Stimulated activated CD8-positive, alpha-beta memory T cell treated with anti-CD3 and anti-CD28 coated beads, Interleukin-15, amount 100 ng/mL, for 4 hours (primary cell): Measurements from ENCODE around the gene PDE6H.

Experiments used
- DNase-seq, 2 donors: peaks; one replicate each; pipeline ENCODE4 v3.0.0-alpha.2; 2020; ENCODE audit warnings: low read depth in 2 of 2

Gene PDE6H

DNA sequence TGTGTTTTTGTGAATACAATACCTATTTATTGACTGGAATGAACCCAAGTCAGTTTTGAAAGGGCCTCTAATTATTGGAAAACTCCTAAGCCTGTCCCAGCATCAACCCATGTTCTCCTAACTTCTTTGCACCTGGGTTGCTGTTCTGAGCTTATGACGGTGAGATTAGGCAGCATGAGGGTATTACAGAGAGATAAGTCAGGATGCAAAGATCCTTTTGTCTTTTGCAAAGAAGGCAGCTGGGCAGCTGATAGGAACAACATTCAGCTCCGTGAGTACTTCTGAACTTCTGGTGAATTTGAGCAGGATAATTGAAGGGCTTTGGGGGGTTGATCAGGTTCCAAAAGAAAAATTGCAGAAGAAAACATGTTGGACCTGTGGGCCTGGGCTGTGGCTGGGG is at the start of gene PDE6H:
Gene PDE6H, plus strand, starts transcription at position 227 of the 400 bp plus-strand sequence. CDS start 4,971 bp downstream, outside the sequence.
- no peak for DNase-seq

DNA sequence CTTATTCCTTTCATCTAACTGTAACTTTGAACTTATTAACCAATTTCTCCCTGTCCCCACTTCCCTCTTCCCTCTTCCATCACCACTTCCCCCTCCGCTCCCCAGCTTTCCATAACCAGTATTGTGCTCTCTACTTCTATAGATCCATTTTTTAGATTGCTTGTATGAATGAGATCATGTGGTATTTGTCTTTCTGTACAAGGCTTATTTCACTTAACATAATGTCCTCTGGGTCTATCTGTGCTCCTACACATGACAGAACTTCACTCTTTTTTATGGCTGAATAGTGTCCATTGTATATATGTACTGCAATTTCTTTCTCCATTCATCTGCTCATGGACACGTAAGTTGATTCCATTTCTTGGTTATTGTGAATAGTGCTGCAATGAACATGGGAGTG is 48.9 kb upstream of the PDE6H start:
- no peak for DNase-seq

DNA sequence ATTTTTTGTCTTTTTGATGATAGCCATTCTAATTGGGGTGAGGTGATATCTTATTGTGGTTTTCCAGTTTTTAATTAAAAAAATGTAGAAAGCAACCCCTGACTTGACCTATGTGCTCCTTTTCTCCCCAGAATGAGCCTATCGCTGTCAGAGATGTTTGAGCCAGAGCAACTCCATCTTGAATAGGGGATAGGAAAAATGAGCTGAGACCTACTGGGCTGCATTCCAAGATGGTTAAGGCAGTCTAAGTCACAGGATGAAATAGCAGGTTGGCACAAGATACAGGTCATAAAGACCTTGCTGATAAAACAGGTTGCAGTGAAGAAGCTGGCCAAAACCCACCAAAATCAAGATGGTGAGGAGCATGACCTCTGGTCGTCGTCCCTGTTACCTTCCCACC is 48.3 kb upstream of the PDE6H start:
- no peak for DNase-seq

DNA sequence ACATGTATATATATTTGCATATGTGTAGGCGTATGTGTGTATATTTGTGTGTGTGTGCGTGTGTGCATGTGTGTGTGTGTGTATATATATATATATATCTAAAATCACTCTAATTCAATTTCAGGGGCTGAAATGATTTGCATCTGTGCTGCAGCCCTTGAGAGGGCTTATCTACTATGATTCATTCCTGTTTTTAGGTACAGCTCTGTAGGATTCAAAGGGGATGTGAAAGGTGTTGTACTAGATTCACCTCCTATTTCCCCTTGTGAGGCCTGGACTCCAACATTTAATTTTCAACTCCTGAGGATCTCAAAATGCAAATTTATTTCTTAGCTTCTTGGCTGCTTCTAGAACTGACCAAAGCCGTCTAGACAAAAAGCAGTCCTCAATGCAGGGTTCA is 45.6 kb upstream of the PDE6H start:
- no peak for DNase-seq

DNA sequence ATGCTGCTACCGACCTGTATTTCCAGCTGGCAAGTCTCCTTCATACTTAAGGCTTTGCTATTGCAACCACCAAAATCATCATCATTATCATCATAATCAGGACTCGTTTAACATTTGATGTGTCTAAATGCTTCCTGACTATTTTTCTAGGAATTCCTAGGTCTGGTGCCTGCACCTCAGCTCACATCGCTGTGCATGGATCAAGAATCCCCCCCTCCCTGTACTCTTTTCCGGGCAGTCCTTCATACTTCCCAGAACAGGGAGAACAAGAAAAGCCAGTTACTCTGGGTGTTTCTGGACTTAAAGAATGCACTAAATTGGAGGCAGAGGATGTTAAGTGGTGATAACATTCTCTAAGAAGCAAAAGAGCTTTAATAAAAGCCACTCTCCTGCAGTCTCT is 43.9 kb upstream of the PDE6H start:
- no peak for DNase-seq

DNA sequence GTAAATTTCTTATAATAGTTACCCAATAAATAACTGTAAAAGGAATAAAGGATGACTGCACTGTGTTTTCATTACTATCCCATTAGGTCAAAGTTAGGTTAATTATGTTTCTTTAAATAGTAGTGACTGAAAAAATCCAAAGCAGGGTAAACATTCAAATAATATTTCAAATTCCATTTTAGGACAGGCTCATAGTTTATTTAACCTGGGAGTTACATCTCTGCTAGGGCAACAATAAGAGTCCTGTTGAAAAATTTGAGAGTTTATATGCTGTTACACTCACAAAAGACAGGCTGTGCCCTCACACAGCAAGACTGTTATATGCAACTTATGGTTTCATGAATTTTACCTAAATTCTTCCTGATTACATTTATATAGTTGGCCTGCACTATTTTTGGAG is 42.5 kb upstream of the PDE6H start:
- DNase-seq: no peak

DNA sequence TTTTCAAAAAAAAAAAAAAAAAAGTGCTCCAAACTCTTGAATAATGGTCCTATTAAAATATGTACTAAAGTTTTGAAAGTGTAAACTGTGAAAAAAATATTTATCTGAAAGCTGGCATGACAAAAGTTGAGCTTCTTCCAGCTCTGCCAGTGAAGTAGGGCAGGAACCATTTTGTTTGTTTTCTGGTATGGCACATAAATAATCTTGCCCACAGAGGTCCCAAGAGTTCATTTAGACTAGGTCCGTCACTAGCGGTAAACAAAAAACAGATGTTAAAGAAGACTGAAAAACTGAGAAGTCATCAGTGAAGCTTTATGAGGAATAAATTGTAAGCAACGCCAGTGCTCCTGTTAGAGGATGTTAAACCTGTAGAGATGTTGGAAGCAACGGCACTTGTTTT is 41.5 kb upstream of the PDE6H start:
- no peak for DNase-seq

DNA sequence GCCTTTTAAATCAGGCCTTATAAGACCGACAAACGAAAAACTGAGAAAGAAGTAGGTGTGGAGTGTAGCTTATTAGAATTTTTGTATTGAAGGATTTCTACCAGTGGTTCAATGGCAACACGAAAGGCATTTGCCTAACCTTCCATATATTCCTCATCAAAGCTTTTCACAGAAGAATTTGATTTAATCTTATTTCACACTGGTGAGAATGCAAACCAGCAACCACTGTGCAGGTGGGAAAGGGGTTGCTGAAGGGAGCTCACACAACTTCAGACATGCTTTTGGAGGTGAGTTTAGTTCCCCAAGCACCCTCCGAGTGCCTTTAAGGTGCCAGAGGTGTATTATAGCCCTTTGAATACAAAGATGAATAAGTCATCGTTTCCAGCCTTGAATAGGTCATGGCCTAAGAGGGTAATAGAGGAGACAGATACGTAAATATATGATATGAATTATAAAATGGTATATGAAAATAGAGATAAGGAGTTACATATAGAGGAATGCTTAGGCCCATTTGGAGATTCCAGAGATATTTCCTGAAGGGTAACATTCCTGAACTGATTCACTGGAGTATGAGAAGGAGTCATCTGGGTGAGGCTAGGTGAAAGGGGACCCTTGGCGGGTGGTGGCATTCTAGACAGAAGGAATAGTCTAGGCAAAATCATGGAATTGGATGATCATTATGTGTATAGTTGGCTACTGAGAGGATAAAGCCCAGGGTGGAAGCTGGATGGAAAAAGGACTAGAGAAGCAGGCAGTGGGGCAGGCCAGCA is 40.9 kb upstream of the PDE6H start:
- DNase-seq: no peak

DNA sequence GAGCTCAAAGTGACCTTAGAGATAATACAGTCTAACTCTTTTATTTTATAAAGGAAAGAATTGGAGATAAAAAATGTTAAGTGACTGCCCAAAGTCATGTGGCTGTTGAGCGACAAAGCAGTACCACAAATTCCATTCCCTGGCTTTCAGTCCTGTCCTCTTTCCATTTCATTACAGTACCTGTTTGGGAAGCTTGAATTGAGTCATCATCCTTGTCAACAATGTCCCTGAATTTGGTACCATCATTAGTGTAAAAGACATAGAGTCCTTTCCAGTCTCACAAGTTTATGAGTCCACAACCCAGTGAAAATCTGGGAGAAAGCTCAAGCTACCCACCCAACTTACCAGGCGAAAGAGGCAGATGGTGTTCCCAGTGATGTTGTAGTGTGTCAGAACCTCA is 38.3 kb upstream of the PDE6H start:
- no peak for DNase-seq

DNA sequence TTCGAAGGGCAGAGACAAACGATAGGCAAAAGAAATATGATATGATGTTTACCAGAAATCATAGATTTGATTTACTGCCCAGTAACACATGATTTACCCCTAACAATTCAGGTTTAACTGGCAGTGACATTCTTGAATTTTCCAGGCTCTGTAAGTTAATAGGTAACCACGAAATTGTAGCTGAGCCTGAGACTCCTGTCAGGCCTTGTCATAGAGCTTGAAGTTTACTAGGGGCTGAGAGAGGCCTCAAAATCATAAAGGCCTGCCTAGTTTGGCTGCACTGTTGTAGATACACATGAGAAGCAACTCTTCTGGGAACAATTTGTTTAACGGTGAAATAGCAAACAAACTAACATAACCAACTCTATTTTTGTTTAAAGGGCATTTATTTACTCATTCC is 37.8 kb upstream of the PDE6H start:
- no peak for DNase-seq

DNA sequence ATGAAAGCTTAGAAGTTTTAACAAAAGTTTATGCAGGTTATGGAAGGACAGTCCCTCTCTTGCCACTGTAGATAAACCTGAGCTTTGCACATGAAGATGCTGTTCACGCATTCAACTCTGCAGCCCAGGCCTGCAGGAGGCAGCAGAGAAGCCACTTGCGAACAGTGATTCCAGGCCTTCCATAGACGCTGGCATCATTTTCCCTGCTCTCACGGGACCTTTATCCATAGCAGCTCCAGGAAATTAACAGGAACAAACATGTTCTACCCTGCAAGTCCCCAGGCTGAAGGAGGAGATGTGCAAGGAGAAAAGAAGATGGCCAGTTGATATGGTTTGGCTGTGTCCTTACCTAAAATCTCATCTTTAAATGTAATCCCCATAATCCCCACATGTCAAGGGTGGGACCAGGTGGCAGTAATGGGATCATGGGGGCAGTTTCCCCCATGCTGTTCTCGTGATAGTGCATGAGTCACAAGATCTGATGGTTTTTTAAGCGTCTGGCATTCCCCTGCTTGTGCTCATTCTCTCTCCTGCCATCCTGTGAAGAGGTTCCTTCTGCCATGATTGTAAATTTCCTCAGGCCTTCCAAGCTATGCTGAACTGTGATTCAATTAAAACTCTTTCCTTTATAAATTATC is 36.5 kb upstream of the PDE6H start:
- DNase-seq: no peak

DNA sequence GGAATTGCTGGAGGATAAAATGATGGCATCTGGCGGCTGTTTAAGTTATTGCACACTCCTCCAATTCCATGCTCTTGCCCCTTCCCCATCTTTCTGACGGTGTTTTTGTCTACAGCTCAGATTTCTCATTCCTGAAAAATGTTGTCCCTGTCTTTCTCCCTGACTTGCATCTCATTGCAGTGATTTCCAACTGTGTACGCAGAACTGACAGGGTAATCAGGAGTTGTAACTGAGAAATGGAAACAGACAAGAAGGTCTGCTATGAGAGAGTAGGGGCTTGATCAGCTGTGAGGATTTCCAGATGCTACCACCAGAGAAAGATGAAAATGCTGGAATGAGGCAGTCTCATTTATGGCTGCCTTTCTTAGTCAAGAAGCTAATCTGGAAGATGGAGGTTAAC is 35.8 kb upstream of the PDE6H start:
- DNase-seq: no peak

DNA sequence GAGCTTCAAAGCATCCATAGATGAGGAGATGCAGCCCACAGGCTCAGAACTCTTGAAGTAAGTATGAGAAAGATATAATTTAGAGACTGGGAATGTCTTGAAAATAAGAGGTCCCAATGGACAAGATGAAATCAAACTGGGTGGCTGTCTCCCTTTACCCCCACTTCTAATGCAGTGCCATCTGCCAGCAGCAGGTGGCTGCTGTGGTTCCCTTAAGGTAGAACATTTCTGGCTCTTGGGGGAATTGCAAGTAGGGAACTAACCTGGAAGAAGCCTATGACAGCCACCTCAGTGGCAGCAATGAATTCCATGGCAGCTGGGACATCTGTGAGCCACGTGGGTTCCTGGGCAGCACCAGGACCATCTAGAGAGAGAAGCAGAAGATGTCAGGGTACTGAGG is 35.2 kb upstream of the PDE6H start:
- DNase-seq: no peak

DNA sequence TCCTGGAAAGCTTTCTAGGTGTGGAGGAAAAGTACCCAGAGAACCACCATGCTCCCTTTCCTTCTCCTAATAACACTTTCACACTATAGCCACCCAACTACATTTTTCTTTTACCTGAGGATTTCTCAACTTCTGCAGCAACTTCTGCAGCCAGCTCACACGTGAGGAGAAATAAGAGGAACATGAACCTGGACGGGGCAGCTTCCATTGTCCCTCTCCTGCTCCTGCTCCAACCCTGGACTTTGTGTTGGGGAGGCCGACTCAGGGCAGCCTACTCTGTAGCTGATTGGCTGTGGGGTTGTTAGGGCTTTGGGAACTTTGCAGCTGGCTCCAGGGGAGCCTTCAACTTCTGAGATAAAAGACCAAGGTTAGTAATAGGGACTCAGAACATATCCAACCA is 34.5 kb upstream of the PDE6H start, which contains the start of gene ERP27:
Gene ERP27, minus strand, starts transcription at position 237 of the 400 bp plus-strand sequence. Its CDS starts 29 bp downstream, at position 208.
- DNase-seq: no peak

DNA sequence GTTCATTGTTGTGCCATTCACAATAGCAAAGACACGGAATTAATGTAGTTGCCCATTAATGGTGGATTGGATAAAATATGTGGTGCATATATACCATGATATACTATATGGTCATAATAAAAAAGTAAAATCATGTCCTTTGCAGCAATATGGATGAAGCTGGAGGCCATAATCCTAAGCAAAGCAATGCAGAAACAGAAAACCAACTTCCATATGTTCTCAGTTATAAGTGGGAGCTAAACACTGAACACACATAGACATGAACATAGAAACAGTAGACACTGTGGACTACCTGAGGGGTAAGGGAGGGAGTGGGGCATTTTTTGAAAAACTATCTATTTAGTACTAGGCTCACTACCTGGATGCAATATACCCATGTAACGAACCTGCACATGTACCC is 31.5 kb upstream of the PDE6H start:
- DNase-seq: no peak

DNA sequence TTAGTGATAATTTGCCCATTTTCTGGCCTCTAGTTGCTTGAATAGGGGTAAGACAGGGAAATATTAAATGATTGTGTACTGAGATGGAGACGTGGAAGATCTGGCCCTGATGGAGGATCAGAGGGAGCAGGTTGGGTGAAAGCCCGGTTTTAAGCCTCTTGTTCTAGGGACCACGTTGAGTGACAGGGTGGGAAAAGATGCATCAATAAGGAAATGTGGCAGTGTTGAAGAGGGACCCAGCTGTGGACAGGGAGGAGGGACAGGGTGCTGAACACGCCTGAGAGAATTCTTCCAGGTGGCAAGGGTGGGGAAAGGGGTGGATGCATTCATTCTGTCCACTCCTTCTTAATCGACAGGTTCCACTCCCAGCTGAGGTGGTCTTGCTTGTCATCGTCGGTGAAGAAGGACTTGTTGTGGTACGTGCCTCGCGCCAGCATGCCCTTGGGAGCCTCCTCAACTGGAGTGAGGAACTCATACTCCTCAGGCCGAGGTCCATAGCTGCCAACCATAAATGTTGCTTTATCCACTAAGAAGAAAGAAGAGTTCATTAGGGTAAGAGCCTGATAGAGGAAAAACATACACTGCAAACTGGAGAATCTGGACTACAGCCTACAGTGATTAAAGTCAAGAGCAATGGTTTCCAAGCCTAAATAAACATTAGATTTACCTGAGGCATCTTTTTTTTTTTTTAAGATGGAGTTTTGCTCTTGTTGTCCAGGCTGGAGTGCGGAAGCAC is 30.5 kb upstream of the PDE6H start:
- DNase-seq: no peak

DNA sequence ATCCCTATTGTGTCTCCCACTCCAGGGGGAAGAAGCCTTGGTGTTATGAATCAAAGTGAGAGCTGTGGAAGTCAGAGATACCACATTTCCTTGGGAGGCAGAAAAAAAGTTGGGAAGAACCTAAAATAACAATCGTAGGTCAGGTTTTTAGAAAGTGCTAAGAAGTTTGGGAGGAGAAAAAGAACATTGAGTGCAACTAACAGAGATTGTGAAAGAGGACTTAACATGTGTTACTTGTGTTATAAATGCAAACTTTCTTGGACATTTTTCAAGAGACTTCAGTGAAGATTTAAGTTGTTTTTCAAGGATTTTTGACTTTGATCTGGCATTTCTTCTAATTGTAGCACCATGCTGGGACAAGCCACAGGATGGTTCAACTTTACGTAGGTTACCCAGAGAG is 26.7 kb upstream of the PDE6H start:
- DNase-seq: no peak

DNA sequence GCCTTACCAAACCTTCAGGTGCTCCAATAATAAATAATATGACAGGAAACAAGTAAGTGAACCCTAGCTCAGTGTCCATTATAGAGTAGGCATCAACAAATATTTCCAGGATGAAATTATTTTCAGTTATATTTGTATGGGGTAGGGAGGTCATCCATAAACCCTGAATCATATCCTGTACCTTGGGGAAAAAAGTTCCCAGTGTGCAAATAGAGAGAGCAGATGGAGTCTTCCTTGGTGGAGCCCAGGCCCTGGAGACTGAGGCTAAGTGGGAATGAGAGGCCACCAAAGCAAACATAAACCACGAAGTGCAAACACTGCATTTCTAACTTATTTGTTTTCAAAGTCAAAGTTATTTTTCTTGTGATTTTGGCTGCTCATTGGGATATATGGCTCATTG is 26.0 kb upstream of the PDE6H start:
- DNase-seq: no peak

DNA sequence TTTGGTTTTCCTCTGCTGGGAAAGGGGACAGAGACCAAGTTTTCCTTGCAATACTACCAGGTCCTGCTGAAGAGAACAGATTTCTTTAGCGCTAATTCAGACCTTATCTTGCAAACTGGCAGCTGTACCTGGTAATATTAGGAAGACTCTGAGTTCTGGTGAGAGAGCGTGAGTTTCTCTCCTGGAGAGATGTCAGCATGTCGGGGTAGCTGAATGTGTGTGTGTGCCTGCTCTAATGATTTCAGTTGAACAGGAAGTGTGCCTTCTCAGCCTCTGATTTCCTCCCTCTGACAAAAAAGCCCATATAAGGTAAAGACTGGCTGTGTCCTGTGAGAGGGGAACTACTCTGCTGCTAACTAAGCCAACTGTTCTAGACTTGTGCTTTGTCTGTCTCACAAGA is 24.2 kb upstream of the PDE6H start:
- DNase-seq: peak in 1 of 2 donors; percentile 40

DNA sequence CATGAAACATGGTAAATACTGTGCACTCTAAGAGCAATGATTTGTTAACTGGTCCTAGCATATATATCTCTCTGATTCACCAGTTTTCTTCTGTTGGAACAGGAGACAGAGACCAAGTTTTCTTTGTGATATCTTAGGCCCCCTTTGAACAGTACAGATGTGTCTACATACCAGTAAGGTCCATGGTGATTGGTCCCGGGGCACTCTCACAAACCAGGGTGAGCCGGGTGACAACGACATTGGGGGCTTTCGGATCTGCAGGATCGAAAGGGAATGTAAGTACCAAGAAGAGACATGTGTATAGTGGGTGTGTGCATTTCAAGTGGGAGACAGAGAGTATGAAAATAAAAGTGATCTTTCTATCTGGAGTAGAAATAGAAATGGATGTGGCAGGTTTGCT is 23.2 kb upstream of the PDE6H start:
- DNase-seq: no peak

DNA sequence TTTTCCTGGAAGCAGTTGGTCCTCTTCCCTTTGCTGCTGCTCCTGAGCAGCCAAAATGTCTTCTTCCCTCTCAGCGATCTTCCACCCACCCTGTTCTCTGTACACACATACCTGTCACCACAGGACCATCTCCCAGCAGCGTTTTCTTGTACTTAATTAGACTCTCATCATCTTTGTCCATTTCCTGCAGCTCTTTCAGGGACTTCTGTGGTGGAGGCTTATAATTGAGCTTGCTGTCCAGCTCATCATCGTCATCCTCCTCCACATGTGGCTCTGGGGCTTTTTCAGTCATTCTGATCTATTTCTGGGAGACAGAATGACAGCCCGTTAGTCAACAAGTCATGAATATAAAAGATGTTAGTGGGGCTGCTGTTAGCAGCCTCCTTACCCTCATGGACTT is 22.4 kb upstream of the PDE6H start:
- DNase-seq: no peak

DNA sequence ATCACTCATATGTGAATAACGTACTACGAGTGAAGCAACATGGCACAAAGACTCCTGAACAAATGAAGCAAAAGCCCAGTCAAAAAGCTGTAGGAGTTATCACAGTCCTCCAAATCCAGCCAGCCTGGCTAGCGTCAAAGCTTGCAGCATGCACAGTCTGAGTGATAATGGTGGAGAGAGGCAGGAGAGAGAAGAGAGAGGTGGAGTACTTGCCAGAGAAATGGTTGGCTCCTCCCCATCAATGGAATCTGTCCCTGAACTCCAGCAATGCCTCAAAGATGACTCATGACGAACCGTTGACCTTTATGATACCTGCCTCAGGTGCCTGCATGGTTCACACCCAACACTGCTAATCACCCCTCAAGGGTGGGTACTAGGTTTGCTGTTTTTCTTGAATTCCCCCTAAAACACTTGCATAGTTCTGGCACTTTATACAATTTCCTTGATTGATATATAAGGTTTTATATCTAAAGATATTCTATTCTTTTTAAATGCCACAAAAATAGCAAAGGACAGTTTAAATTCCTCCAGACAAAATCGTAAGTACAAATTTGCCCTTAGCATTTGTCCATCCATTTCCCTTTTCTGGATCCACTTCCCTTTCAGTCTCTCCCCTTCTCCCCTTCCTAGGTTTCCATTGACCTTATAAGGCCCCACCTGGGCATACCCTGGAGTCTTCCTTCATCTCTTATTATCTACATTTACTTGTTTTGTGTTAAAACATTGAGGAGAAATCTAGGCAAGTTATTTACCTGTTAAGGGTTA is 21.7 kb upstream of the PDE6H start:
- no peak for DNase-seq
